WTC11 (cell line): Measurements from ENCODE around the gene TMEM200C. TPM values are rescaled to one million over a fixed set of nuclear protein-coding genes. Genes with fewer than 3 reads are reported as not detected.

Experiments used
- ATAC-seq: fragments of 200-7000 bp; cut with Tn5 transposase; 2 replicates; pipeline ENCODE4 v1.10.0; 2021; ENCODE audit warnings: mild to moderate bottlenecking, moderate library complexity
- CTCF ChIA-PET: fragments of 300-600 bp; sonication (Branson Sonifier 250); formaldehyde crosslinking; loops from one replicate; lab custom pipeline; 2021; ENCODE audit warnings: antibody characterized with exemption; lab: Charles Lee
- POLR2A ChIA-PET: fragments of 350-600 bp; sonication (Branson Sonifier 250); formaldehyde crosslinking; loops from one replicate; lab custom pipeline; 2021; ENCODE audit warnings: antibody characterized with exemption; lab: Charles Lee
- DNase-seq: peaks from one replicate; pipeline ENCODE4 v3.0.0; 2021; ENCODE audit warnings: low spot score
- H3K27ac Mint-ChIP-seq: 2 replicates; pipeline ENCODE4 v1.8.0; 2021; ENCODE audit warnings: mixed read lengths
- H3K27me3 Mint-ChIP-seq: 2 replicates; pipeline ENCODE4 v1.8.0; 2021; ENCODE audit warnings: low read depth, mild to moderate bottlenecking, moderate library complexity, mixed read lengths
- H3K36me3 Mint-ChIP-seq: 2 replicates; pipeline ENCODE4 v1.8.0; 2021; ENCODE audit warnings: mixed read lengths
- H3K4me1 Mint-ChIP-seq: 2 replicates; pipeline ENCODE4 v1.8.0; 2022; ENCODE audit warnings: mixed read lengths
- H3K4me3 Mint-ChIP-seq: 2 replicates; pipeline ENCODE4 v1.8.0; 2021; ENCODE audit warnings: mild to moderate bottlenecking, moderate library complexity, mixed read lengths
- H3K9me3 Mint-ChIP-seq: 2 replicates; pipeline ENCODE4 v1.8.0; 2021; ENCODE audit warnings: mixed read lengths
- ESRRA ChIP-seq: sonication (generic); formaldehyde crosslinking; IDR thresholded peaks from 2 replicates; pipeline ENCODE4 v1.8.1; 2022; ENCODE audit warnings: mild to moderate bottlenecking, missing genetic modification reagents, borderline replicate concordance
- FOXJ3 ChIP-seq: sonication (generic); formaldehyde crosslinking; IDR thresholded peaks from 2 replicates; pipeline ENCODE4 v1.9.0; 2021; ENCODE audit warnings: missing genetic modification reagents, mild to moderate bottlenecking, borderline replicate concordance
- FOXP1 ChIP-seq: sonication (generic); formaldehyde crosslinking; IDR thresholded peaks from 2 replicates; pipeline ENCODE4 v1.8.0; 2022; ENCODE audit warnings: missing genetic modification reagents, mild to moderate bottlenecking, moderate library complexity, borderline replicate concordance
- GRHL2 ChIP-seq: fragments of 250-450 bp; sonication (Bioruptor Pico); IDR thresholded peaks from 2 replicates; pipeline ENCODE4 v1.8.0; 2022; ENCODE audit warnings: mild to moderate bottlenecking, moderate library complexity; ENCODE audit not compliant: insufficient replicate concordance, severe bottlenecking
- IRF2 ChIP-seq: sonication (generic); formaldehyde crosslinking; IDR thresholded peaks from 2 replicates; pipeline ENCODE4 v1.8.0; 2022; ENCODE audit warnings: low read depth, missing genetic modification reagents, borderline replicate concordance
- KAT7 ChIP-seq: sonication (generic); formaldehyde crosslinking; IDR thresholded peaks from 2 replicates; pipeline ENCODE4 v1.8.1; 2023; ENCODE audit warnings: missing genetic modification reagents, mild to moderate bottlenecking, borderline replicate concordance
- NFATC4 ChIP-seq: fragments of 250-450 bp; sonication (Bioruptor Pico); IDR thresholded peaks from 2 replicates; pipeline ENCODE4 v1.9.0; 2021; ENCODE audit warnings: mild to moderate bottlenecking
- NFYB ChIP-seq: sonication (generic); formaldehyde crosslinking; conservative IDR thresholded peaks from 2 replicates; pipeline ENCODE4 v1.8.0; 2022; ENCODE audit warnings: low read depth, missing genetic modification reagents
- NR1H2 ChIP-seq: sonication (generic); formaldehyde crosslinking; IDR thresholded peaks from 2 replicates; pipeline ENCODE4 v1.9.0; 2021; ENCODE audit warnings: mild to moderate bottlenecking, moderate library complexity, missing genetic modification reagents
- NR3C1 ChIP-seq: sonication (generic); formaldehyde crosslinking; conservative IDR thresholded peaks from 2 replicates; pipeline ENCODE4 v1.8.1; 2023; ENCODE audit warnings: low read depth, mild to moderate bottlenecking, missing genetic modification reagents
- SP1 ChIP-seq: sonication (generic); formaldehyde crosslinking; conservative IDR thresholded peaks from 2 replicates; pipeline ENCODE4 v1.8.1; 2022; ENCODE audit warnings: missing genetic modification reagents
- ZBTB21 ChIP-seq: sonication (generic); formaldehyde crosslinking; IDR thresholded peaks from 2 replicates; pipeline ENCODE4 v1.8.1; 2023; ENCODE audit warnings: mild to moderate bottlenecking, missing genetic modification reagents, borderline replicate concordance
- ZNF423 ChIP-seq: fragments of 250-450 bp; sonication (Bioruptor Pico); IDR thresholded peaks from 2 replicates; pipeline ENCODE4 v2.1.2; 2022; ENCODE audit warnings: mild to moderate bottlenecking, moderate library complexity
- total RNA-seq: library from RNA; stranded (reverse); gene quantifications from 3 replicates; pipeline ENCODE4 v1.2.3, GENCODE V29; 2021
- TF ChIP-seq, protein P1 (sequence below): sonication (generic); formaldehyde crosslinking; conservative IDR thresholded peaks from 2 replicates; pipeline ENCODE4 v1.8.1; 2022; ENCODE audit warnings: mild to moderate bottlenecking, missing genetic modification reagents
- TF ChIP-seq, protein P2 (sequence below): sonication (generic); formaldehyde crosslinking; IDR thresholded peaks from 2 replicates; pipeline ENCODE4 v1.8.0; 2022; ENCODE audit warnings: mild to moderate bottlenecking, missing genetic modification reagents
- TF ChIP-seq, protein P3 (sequence below): sonication (generic); formaldehyde crosslinking; IDR thresholded peaks from 2 replicates; pipeline ENCODE4 v1.8.1; 2022; ENCODE audit warnings: low read depth, missing genetic modification reagents, borderline replicate concordance
- TF ChIP-seq, protein P4 (sequence below): sonication (generic); formaldehyde crosslinking; IDR thresholded peaks from 2 replicates; pipeline ENCODE4 v1.8.1; 2023; ENCODE audit warnings: mild to moderate bottlenecking, missing genetic modification reagents
- TF ChIP-seq, protein P5 (sequence below): sonication (generic); formaldehyde crosslinking; IDR thresholded peaks from 2 replicates; pipeline ENCODE4 v1.8.1; 2023; ENCODE audit warnings: mild to moderate bottlenecking, missing genetic modification reagents, moderate library complexity
- TF ChIP-seq, protein P6 (sequence below): fragments of 250-450 bp; sonication (Bioruptor Pico); IDR thresholded peaks from 2 replicates; pipeline ENCODE4 v1.9.0; 2021; ENCODE audit warnings: mild to moderate bottlenecking
- TF ChIP-seq, protein P7 (sequence below): sonication (generic); formaldehyde crosslinking; IDR thresholded peaks from 2 replicates; pipeline ENCODE4 v1.8.0; 2022; ENCODE audit warnings: missing genetic modification reagents
- TF ChIP-seq, protein P8 (sequence below): sonication (generic); formaldehyde crosslinking; IDR thresholded peaks from 2 replicates; pipeline ENCODE4 v1.8.1; 2022; ENCODE audit warnings: mild to moderate bottlenecking, moderate library complexity, missing genetic modification reagents

TMEM200C gene
- total RNA-seq, 1 experiment from 2014 or later: 6.1 TPM

DNA sequence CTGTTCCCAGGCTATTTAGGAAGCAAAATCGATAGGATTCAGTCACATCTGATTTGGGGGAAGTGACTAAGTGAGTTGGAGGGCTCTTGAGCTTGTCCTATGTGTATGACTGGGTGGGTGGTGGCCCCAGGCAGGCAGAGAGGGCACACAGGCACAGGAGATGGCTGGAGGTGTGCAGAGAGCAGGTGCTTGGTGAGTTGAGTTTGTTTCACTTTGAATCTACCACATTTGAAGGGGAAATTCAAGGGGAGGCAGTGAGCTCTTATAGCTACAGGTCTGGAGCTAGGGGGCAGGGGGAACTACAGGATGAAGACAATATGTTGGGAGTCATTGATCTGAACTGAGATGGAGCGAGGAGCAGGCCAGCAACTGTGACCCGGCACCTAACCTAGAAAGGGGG lies 42.5 kb upstream of the TMEM200C start (continued):
- TF ChIP-seq, protein P1, sequence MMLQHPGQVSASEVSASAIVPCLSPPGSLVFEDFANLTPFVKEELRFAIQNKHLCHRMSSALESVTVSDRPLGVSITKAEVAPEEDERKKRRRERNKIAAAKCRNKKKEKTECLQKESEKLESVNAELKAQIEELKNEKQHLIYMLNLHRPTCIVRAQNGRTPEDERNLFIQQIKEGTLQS (CRISPR knock-in tag): no peak
- TF ChIP-seq, protein P2, sequence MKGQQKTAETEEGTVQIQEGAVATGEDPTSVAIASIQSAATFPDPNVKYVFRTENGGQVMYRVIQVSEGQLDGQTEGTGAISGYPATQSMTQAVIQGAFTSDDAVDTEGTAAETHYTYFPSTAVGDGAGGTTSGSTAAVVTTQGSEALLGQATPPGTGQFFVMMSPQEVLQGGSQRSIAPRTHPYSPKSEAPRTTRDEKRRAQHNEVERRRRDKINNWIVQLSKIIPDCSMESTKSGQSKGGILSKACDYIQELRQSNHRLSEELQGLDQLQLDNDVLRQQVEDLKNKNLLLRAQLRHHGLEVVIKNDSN (CRISPR knock-in tag): no peak
- TF ChIP-seq NR3C1 (CRISPR knock-in tag) (no peak), KAT7 (CRISPR knock-in tag) (no peak), NFATC4 (no peak), FOXP1 (CRISPR knock-in tag) (no peak), FOXJ3 (no peak), IRF2 (CRISPR knock-in tag) (no peak), NFYB (CRISPR knock-in tag) (no peak)
- TF ChIP-seq, protein P3, sequence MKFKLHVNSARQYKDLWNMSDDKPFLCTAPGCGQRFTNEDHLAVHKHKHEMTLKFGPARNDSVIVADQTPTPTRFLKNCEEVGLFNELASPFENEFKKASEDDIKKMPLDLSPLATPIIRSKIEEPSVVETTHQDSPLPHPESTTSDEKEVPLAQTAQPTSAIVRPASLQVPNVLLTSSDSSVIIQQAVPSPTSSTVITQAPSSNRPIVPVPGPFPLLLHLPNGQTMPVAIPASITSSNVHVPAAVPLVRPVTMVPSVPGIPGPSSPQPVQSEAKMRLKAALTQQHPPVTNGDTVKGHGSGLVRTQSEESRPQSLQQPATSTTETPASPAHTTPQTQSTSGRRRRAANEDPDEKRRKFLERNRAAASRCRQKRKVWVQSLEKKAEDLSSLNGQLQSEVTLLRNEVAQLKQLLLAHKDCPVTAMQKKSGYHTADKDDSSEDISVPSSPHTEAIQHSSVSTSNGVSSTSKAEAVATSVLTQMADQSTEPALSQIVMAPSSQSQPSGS: no peak
- TF ChIP-seq, protein P4, sequence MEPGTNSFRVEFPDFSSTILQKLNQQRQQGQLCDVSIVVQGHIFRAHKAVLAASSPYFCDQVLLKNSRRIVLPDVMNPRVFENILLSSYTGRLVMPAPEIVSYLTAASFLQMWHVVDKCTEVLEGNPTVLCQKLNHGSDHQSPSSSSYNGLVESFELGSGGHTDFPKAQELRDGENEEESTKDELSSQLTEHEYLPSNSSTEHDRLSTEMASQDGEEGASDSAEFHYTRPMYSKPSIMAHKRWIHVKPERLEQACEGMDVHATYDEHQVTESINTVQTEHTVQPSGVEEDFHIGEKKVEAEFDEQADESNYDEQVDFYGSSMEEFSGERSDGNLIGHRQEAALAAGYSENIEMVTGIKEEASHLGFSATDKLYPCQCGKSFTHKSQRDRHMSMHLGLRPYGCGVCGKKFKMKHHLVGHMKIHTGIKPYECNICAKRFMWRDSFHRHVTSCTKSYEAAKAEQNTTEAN (CRISPR knock-in tag): no peak
- TF ChIP-seq, protein P5, sequence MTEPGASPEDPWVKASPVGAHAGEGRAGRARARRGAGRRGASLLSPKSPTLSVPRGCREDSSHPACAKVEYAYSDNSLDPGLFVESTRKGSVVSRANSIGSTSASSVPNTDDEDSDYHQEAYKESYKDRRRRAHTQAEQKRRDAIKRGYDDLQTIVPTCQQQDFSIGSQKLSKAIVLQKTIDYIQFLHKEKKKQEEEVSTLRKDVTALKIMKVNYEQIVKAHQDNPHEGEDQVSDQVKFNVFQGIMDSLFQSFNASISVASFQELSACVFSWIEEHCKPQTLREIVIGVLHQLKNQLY (CRISPR knock-in tag): no peak
- TF ChIP-seq, all 79 proteins: peak for 0

DNA sequence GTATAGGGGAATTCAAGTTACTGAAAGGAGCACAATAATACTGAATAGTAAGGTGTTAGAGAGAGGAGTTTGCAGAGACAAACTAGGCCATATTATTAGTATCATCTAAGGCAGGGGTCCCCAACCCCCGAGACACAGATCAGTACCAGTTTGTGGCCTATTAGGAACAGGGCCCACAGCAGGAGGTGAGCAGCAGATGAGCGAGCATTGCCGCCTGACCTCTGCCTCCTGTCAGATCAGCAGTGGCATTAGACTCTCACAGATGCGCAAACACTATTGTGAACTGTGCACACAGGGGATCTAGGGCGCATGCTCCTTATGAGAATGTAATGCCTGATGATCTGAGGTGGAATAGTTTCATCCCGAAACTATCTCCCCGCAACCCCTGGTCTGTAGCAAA lies 41.8 kb upstream of the TMEM200C start:
- ATAC-seq (no peak), DNase-seq (no peak)
- no peaks in the 10 kb centered on the region for H3K36me3 Mint-ChIP-seq
- POLR2A ChIA-PET: no interaction called here
- H3K9me3 Mint-ChIP-seq: no peaks in the 10 kb centered on the region
- no peak overlapping the region for H3K27ac Mint-ChIP-seq
- TF ChIP-seq, protein P6, sequence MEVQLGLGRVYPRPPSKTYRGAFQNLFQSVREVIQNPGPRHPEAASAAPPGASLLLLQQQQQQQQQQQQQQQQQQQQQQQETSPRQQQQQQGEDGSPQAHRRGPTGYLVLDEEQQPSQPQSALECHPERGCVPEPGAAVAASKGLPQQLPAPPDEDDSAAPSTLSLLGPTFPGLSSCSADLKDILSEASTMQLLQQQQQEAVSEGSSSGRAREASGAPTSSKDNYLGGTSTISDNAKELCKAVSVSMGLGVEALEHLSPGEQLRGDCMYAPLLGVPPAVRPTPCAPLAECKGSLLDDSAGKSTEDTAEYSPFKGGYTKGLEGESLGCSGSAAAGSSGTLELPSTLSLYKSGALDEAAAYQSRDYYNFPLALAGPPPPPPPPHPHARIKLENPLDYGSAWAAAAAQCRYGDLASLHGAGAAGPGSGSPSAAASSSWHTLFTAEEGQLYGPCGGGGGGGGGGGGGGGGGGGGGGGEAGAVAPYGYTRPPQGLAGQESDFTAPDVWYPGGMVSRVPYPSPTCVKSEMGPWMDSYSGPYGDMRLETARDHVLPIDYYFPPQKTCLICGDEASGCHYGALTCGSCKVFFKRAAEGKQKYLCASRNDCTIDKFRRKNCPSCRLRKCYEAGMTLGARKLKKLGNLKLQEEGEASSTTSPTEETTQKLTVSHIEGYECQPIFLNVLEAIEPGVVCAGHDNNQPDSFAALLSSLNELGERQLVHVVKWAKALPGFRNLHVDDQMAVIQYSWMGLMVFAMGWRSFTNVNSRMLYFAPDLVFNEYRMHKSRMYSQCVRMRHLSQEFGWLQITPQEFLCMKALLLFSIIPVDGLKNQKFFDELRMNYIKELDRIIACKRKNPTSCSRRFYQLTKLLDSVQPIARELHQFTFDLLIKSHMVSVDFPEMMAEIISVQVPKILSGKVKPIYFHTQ (CRISPR knock-in tag): no peak
- TF ChIP-seq ZNF423 (CRISPR knock-in tag) (no peak), NR1H2 (no peak), ZBTB21 (CRISPR knock-in tag) (no peak), SP1 (CRISPR knock-in tag) (no peak), ESRRA (CRISPR knock-in tag) (no peak), GRHL2 (CRISPR knock-in tag) (no peak)
- TF ChIP-seq, protein P7, sequence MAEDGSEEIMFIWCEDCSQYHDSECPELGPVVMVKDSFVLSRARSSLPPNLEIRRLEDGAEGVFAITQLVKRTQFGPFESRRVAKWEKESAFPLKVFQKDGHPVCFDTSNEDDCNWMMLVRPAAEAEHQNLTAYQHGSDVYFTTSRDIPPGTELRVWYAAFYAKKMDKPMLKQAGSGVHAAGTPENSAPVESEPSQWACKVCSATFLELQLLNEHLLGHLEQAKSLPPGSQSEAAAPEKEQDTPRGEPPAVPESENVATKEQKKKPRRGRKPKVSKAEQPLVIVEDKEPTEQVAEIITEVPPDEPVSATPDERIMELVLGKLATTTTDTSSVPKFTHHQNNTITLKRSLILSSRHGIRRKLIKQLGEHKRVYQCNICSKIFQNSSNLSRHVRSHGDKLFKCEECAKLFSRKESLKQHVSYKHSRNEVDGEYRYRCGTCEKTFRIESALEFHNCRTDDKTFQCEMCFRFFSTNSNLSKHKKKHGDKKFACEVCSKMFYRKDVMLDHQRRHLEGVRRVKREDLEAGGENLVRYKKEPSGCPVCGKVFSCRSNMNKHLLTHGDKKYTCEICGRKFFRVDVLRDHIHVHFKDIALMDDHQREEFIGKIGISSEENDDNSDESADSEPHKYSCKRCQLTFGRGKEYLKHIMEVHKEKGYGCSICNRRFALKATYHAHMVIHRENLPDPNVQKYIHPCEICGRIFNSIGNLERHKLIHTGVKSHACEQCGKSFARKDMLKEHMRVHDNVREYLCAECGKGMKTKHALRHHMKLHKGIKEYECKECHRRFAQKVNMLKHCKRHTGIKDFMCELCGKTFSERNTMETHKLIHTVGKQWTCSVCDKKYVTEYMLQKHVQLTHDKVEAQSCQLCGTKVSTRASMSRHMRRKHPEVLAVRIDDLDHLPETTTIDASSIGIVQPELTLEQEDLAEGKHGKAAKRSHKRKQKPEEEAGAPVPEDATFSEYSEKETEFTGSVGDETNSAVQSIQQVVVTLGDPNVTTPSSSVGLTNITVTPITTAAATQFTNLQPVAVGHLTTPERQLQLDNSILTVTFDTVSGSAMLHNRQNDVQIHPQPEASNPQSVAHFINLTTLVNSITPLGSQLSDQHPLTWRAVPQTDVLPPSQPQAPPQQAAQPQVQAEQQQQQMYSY: no peak
- TF ChIP-seq, protein P8, sequence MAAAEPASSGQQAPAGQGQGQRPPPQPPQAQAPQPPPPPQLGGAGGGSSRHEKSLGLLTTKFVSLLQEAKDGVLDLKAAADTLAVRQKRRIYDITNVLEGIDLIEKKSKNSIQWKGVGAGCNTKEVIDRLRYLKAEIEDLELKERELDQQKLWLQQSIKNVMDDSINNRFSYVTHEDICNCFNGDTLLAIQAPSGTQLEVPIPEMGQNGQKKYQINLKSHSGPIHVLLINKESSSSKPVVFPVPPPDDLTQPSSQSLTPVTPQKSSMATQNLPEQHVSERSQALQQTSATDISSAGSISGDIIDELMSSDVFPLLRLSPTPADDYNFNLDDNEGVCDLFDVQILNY (CRISPR knock-in tag): no peak
- CTCF ChIA-PET: no interaction called here
- peaks cover 15% of the 10 kb centered on the region for H3K4me1 Mint-ChIP-seq
- H3K27me3 Mint-ChIP-seq: no peaks in the 10 kb centered on the region
- H3K4me3 Mint-ChIP-seq: no peak overlapping the region
